DMS114 treated with DMSO at 0.1 percent for 48 hours (cell line): ENCODE results near the gene OR6J1.
"Not testable (repeated sequence)": the region's sequence is repeated elsewhere in the genome, so short reads cannot be mapped to it uniquely, and the experiment has no call there.

ENCODE experiments used
- DNase-seq: peaks from one replicate; lab custom pipeline; 2025; ENCODE audit not compliant: unreplicated experiment; lab: John Stamatoyannopoulos, UW

OR6J1 gene

DNA sequence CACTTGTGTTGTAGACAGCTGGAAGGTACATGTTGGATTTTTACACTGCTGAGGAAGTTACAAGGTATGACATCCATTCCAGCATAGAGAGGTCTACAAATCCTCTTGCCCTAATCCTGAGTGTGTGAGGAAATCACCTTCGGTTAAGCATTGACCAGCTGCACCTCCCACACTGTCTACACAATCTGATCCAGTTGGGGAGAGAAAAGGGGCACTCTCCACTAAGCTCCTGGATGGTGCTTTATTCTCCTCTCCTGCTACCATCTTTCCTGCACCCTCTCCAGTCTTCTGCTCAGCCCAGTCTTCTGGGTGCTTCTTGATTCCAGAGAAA, at the start of gene OR6J1:
TSS of gene OR6J1 (minus strand) at position 48 of the 331 bp plus-strand sequence. CDS start 9,541 bp downstream, outside the sequence.
- no peak for DNase-seq

GRCh38 chr14:22692194-22692593, 48.0 kb upstream of the OR6J1 start:
- no peak for DNase-seq

DNA sequence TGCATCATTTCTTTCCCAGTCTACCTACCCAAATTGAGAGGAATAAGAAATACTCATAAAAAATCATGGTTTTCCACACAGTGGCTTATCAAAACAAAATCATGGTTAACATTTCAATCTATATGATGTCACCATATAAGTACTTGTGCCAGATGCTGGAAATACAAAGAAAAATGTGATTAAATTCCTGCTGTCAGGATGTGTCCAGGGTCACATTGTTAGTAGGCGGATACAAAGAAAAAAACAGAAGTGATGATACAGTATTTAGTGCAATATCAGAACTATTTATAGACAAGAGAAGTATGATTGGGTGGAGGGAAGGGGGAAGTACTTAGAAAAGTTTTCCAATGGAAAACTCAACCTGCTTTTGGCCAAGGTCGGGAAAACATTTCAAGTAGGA, 47.0 kb upstream of the OR6J1 start:
- no peak for DNase-seq

- no peak for DNase-seq
Measured at GRCh38 chr14:22689199-22689598, 45.0 kb upstream of the OR6J1 start.

GRCh38 chr14:22687969-22688368, 43.8 kb upstream of the OR6J1 start:
- not testable (repeated sequence) for DNase-seq

DNA sequence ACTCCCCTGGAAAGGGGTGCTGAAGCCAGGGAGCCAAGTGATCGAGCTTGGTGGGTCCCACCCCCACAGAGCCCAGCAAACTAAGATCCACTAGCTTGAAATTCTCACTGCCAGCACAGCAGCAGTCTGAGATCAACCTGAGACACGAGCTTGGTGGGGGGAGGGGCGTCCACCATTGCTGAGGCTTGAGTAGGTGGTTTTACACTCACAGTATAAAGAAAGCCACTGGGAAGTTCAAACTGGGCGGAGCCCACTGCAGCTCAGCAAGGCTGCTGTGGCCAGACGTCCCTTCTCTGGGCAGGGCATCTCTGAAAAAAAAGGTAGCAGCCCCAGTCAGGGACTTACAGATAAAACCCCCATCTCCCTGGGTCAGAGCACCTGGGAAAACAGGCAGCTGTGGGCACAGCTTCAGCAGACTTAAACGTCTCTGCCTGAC, 42.0 kb upstream of the OR6J1 start:
- DNase-seq = not testable (repeated sequence)

- no peak for DNase-seq
Measured at GRCh38 chr14:22685467-22685866, 41.3 kb upstream of the OR6J1 start.

- not testable (repeated sequence) for DNase-seq
Measured at GRCh38 chr14:22683428-22683827, 39.3 kb upstream of the OR6J1 start.

GRCh38 chr14:22678221-22678620, 34.1 kb upstream of the OR6J1 start:
- no peak for DNase-seq

DNA sequence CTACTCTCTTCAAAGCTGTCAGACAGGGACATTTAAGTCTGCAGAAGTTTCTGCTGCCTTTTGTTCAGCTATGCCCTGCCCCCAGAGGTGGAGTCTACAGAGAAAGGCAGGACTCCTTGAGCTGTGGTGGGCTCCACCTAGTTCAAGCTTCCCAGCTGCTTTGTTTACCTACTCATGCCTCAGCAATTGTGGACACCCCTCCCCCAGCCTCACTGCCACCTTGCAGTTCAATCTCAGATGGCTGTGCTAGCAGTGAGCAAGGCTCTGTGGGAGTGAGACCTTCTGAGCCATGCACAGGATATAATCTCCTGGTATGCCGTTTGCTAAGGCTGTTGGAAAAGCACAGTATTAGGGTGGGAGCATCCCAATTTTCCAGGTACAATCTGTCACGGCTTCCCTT, 33.4 kb upstream of the OR6J1 start:
- DNase-seq = not testable (repeated sequence)

- no peak for DNase-seq
Measured at GRCh38 chr14:22671622-22672021, 27.5 kb upstream of the OR6J1 start.

DNA sequence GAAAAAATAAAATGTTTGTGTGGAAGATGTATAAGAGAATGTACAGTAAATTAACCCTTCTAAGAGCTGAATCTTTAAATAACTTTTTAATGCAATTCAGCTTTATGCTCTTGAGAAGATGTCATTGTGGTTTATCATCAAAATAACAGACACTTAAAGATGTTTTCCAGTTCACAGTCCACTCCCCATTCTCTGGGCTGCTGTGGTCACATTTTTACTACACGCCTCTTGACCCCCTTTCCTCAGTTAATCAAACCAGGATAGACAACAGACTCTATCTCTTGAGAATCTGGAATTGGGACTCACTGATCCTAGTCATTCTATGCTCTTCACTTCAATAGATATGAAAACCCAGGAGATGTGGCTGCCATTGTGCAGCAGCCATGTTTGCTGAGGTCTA, 24.7 kb upstream of the OR6J1 start:
- DNase-seq = no peak

DNA sequence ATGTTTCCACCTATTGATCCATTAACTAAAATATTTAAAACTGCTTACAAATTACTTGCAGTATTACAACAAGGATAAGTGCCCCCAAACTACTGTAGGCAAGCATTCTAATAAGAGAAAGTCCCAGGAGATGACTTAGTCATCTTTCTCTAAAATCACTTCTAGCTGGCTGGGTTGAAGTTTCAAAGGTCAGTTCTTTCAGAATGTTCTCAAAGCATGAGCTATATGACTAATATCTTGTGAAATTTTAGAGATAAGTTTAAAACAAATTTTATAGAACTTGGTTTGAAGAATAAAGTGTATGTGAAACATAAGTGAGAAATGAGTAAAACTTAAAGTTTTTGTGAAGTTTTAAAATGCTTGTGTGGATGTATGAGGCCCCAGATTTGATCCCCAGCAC, 24.3 kb upstream of the OR6J1 start:
- no peak for DNase-seq

GRCh38 chr14:22667881-22668280, 23.7 kb upstream of the OR6J1 start:
- no peak for DNase-seq

GRCh38 chr14:22666203-22666893, 22.2 kb upstream of the OR6J1 start:
- DNase-seq = no peak

GRCh38 chr14:22664261-22664660, 20.1 kb upstream of the OR6J1 start:
- DNase-seq = no peak

- no peak for DNase-seq
Measured at GRCh38 chr14:22660654-22661053, 16.5 kb upstream of the OR6J1 start.

- no peak for DNase-seq
Measured at GRCh38 chr14:22658946-22659345, 14.8 kb upstream of the OR6J1 start.

DNA sequence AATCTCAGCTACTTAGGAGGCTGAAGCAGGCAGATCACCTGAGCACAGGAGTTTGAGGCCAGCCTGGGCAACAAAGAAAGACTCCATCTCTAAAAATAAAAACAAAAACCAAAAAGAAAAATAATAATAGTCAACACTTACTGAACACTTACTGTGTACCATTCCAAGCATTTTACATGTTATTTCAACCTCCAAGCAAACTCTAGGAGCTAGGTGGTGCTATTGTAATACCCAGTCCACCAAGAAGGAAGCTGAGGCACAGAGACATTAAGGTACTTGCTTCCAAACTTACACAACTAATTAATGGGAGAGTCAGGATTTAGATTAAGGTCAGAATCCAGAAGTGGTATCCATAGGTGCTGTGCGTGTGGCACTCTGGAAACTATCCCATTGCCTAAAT, 13.7 kb upstream of the OR6J1 start:
- DNase-seq = peak; percentile 7

GRCh38 chr14:22656945-22657731, 13.0 kb upstream of the OR6J1 start:
- DNase-seq = no peak

DNA sequence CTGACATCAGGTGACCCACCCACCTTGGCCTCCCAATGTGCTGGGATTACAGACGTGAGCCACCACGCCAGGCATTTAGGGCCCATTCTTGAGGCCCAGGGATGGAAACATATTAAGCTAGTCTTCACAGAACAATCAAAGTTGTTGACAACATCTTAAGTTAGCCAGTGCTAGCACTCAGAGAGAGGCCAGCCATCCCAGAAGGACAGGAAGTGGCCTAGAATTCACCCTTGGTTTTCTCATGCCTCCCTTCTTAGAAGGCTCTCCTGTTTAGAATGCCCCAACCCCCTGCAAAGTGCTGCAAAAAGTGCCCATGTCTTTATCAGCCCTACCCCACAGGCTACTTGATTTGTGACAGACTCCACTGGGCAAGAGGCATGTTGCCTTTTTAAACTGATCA, 12.1 kb upstream of the OR6J1 start:
- no peak for DNase-seq

DNA sequence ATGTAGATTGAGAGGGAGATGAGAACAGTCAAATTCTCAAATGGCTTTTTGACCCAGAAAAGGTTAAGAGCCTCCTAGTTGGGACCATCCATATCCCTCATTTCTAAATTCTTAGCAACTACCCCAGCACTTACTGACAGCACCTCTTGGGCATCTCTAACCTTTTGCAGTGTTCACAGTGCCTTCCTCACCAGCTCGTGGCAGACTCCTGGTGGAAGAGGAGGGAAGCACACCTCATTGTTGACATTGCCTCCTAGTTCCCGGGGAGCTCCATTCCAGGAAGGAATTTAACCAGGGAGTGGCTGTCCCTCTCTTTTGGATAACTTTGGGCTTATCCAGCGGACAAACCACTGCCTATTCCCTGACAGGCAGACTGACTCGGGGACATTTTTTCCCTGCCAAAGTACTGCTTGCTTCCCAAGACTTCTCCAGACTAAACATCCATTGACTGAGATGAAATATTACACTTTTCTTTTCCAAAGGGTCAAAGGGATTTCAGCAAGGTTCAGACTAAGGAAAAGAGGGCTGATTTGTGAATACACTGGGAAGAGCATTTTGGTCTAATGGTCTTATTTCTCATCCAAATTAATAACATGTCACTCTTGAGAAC, 9.0 kb upstream of the OR6J1 start:
- peak; percentile 33 for DNase-seq
